Spinal cord (tissue), 10 donors: ENCODE measurements around the gene RPS6KA6. TPM values are rescaled to one million over a fixed set of nuclear protein-coding genes. Genes with fewer than 3 reads are reported as not detected.

Source experiments
- DNase-seq, 6 donors: peaks; one replicate each; pipeline versions ENCODE4 v3.0.0 to v3.0.0-alpha.2; 2013 to 2015; ENCODE audit warnings: low spot score in 6 of 6, low read depth in 4 of 6
- H3K27ac ChIP-seq: one replicate; pipeline ENCODE4 v1.5.1; 2013; ENCODE audit warnings: low read depth, low read length, control low read depth
- H3K27me3 ChIP-seq: one replicate; pipeline ENCODE4 v1.6.1; 2013; ENCODE audit warnings: low read length; ENCODE audit not compliant: control insufficient read depth, insufficient read depth
- H3K36me3 ChIP-seq: one replicate; pipeline ENCODE4 v1.6.1; 2013; ENCODE audit warnings: low read length; ENCODE audit not compliant: control insufficient read depth, insufficient read depth
- H3K4me1 ChIP-seq: one replicate; pipeline ENCODE4 v1.6.1; 2013; ENCODE audit warnings: low read length; ENCODE audit not compliant: control insufficient read depth, insufficient read depth
- H3K4me3 ChIP-seq: one replicate; pipeline ENCODE4 v1.5.1; 2013; ENCODE audit warnings: low read depth, low read length, control low read depth
- H3K9me3 ChIP-seq: one replicate; pipeline ENCODE4 v1.6.1; 2013; ENCODE audit warnings: low read length; ENCODE audit not compliant: control insufficient read depth, insufficient read depth
- WGBS: methylation state at CpG from one replicate; pipeline ENCODE4 v1.1.5; 2013; ENCODE audit warnings: missing lambda C conversion rate; ENCODE audit not compliant: insufficient coverage; 5-methylcytosine and 5-hydroxymethylcytosine counted together
- long read RNA-seq, 4 donors: transcript quantifications; one replicate each; lab custom pipeline, GENCODE V29; 2026
- polyA plus RNA-seq, 2 donors: library from polyadenylated mRNA; unstranded; fragments of 120-200 nt; gene quantifications; one replicate each; pipeline ENCODE4 v1.2.1, GENCODE V29; 2013; ENCODE audit not compliant: insufficient read length in 2 of 2
- total RNA-seq, 2 donors: library from RNA; depleted of rRNA in 1 of 2; stranded (reverse); fragments of 120-200 nt in 1 of 2; fragments of >200 nt in 1 of 2; gene quantifications; one replicate each; pipeline versions ENCODE4 v1.2.3 to v1.2.4, GENCODE V29; 2013 to 2014
- donor health status: healthy.

RPS6KA6 gene
- total RNA-seq, result 10 to 100 TPM in 1 of 2 donors, 1 to 10 TPM in 1; 7.1 to 14.1 TPM
- polyA plus RNA-seq, result 10 to 100 TPM in 1 of 2 donors, 1 to 10 TPM in 1; 7.3 to 10.4 TPM
- long read RNA-seq, donor 1, partial matches to known transcripts, result 0 of 2 reads
- long read RNA-seq, donor 1, other reads (novel, unspliced or antisense), result 0 of 2 reads
- long read RNA-seq, donor 2, result 0 reads
- long read RNA-seq, donor 3, result 0 reads
- long read RNA-seq, donor 4, result 0 reads

DNA sequence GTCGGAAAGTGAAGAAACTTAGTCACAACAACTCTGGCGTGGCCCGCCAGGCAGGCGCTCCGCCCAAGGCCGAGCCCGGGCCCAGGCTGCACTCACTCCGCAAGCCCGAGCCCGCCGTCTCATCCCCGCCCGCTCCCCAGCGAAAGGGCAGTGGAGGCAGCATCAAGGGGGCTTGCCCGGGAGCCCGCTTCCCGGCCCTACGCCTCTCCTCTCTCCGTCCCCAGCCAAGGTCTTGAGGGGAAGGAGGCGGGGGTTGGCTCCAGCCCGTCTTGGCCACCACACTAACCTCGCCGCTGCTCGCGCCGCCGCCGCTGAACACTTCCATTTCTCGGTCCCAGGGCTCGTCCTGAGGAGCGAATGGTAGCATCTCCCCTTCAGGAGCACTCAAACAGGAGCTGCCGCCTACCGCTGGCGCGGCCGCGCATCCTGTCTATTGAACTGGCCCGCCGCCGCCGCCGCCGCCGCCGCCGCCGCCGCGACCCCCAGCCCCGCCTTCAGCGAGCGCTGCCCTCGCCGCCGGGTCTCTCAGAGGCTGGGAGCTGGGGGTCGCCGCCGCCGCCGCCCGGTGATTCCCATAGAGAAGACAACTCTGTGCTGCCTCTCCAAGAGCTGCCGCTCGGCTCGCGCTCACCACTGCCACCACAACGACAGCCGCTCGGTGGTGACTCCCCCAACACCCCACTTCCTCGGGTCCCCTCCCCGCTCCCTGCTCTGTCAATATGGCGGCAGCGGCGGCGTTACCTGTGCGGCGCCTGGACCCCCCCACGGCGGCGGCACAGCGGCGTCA lies at the start of gene RPS6KA6:
RPS6KA6 (minus strand) TSS at position 667 of the 787 bp plus-strand sequence; CDS start at position 367, 300 bp downstream.
- peak in 3 of 6 donors; percentile 4 to 61 (median 7) for DNase-seq
- Histone ChIP-seq H3K27ac (peak within 1 kb of the TSS; percentile 71), H3K4me1 (no peaks in the 10 kb centered on the region), H3K4me3 (peak within 1 kb of the TSS; percentile 52), H3K9me3 (no peaks in the 10 kb centered on the region), H3K36me3 (no peaks in the 10 kb centered on the region), H3K27me3 (no peaks in the 10 kb centered on the region)
- WGBS, result 19% methylated on average over 61 of the region's 81 CpGs

- Histone ChIP-seq H3K36me3 (no peaks in the 10 kb centered on the region), H3K9me3 (no peaks in the 10 kb centered on the region), H3K27ac (no peak overlapping the region), H3K27me3 (no peaks in the 10 kb centered on the region), H3K4me1 (no peaks in the 10 kb centered on the region), H3K4me3 (no peak overlapping the region)
- no peak for DNase-seq
- WGBS, result 50% methylated on average over 1 of the region's 3 CpGs
Observed at GRCh38 chrX:84224741-84225140, 36.7 kb upstream of the RPS6KA6 start.

DNA sequence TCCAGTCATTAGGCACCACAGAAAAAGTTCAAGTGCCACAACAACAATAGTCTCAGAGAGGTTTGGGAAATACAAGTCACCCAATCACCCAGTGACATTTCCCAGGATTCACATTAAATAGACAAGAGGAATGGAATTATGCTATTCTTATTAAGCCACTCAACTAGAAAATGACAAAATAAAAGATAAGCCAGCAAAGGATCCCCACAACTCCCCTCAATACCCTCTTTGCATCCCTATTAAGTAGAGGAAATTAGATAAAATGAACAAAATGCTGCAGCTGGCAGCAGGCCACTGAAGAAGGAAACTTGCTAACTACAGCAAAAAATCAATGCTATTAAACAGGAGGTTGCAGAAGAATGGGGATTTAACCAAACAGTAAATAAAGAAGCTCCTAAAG lies 35.3 kb upstream of the RPS6KA6 start:
- Histone ChIP-seq H3K4me3 (no peak overlapping the region), H3K27ac (no peak overlapping the region), H3K4me1 (no peaks in the 10 kb centered on the region), H3K9me3 (no peaks in the 10 kb centered on the region), H3K27me3 (no peaks in the 10 kb centered on the region), H3K36me3 (no peaks in the 10 kb centered on the region)
- DNase-seq, result peak in 1 of 6 donors; percentile 28

DNA sequence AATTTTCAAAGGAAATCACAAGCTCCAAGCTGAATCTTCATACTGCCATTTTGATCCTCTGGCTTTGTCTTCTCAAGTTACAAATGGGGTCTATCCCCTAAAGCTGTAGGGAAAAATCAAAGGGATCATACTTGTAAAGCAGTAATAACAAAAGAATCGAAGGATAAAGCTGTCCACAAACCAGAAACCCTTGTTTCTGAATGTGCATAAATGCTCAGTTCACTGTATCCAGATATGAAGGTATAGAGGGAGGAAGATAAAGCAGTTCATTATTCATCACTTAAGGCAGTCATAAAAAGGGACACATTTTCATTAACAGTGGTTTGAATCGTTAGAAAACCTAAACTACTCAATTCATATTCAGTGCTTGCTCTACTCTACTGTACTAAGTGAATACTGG lies 33.2 kb upstream of the RPS6KA6 start:
- Histone ChIP-seq H3K36me3 (no peaks in the 10 kb centered on the region), H3K4me3 (no peak overlapping the region), H3K27me3 (no peaks in the 10 kb centered on the region), H3K27ac (no peak overlapping the region), H3K9me3 (no peaks in the 10 kb centered on the region), H3K4me1 (no peaks in the 10 kb centered on the region)
- no peak for DNase-seq
- WGBS, result no CpG with 5 or more reads among the region's 2 CpGs

GRCh38 chrX:84219551-84219950 lies 31.6 kb upstream of the RPS6KA6 start:
- Histone ChIP-seq H3K36me3 (no peaks in the 10 kb centered on the region), H3K4me1 (no peaks in the 10 kb centered on the region), H3K27ac (no peak overlapping the region), H3K4me3 (no peak overlapping the region), H3K9me3 (no peaks in the 10 kb centered on the region), H3K27me3 (no peaks in the 10 kb centered on the region)
- no peak for DNase-seq
- 40% methylated on average over 1 of the region's 1 CpG for WGBS

GRCh38 chrX:84218726-84219125 lies 30.7 kb upstream of the RPS6KA6 start:
- DNase-seq, result peak in 1 of 6 donors; percentile 1
- no peaks in the 10 kb centered on the region for H3K9me3 ChIP-seq
- H3K4me1 ChIP-seq, result no peaks in the 10 kb centered on the region
- no CpG with 5 or more reads among the region's 1 CpG for WGBS
- no peak overlapping the region for H3K27ac ChIP-seq
- H3K27me3 ChIP-seq, result no peaks in the 10 kb centered on the region
- no peak overlapping the region for H3K4me3 ChIP-seq
- no peaks in the 10 kb centered on the region for H3K36me3 ChIP-seq

DNA sequence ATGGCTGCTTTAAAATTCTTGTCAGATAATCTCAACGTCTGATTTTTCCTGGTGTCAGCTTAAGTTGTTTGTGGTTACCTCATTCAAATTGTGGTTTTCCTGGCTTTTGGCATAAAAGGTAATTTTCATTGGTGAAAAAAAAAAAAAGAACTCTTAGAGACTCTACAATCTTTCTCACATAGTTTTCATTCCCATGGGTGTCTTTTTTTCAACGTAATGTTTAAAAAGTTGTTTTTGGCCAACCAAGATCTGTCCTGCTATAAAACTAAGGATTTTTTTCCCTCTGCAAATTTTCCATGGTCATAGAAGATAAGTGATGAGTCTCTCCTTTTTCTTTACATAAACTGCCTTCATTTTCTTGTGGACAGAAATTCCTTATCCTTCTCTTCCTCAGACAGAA lies 28.9 kb upstream of the RPS6KA6 start:
- Histone ChIP-seq H3K36me3 (no peaks in the 10 kb centered on the region), H3K27me3 (no peaks in the 10 kb centered on the region), H3K27ac (no peak overlapping the region), H3K4me1 (no peaks in the 10 kb centered on the region), H3K4me3 (no peak overlapping the region), H3K9me3 (no peaks in the 10 kb centered on the region)
- no peak for DNase-seq
- no CpG with 5 or more reads among the region's 2 CpGs for WGBS

DNA sequence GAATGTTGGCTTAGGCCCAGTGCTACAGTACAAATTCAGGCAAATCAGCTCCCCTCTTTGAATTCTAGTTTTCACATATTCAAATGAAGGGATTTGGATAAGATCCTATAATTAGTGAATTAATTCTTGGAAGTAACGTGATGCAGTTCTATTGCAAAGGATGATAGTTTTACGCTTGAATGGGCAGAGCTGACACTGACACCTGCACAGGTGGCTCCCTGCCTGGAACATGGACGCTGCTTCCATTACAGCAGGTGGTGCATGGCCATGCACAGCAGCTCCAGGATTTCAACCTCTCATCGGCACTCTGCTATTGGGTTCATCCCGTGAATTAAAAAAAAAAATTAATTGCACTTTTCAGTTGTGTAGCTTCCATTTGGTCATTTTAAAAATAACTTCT lies 28.4 kb upstream of the RPS6KA6 start:
- peak in 1 of 6 donors; percentile 1 for DNase-seq
- Histone ChIP-seq H3K27ac (no peak overlapping the region), H3K4me1 (no peaks in the 10 kb centered on the region), H3K9me3 (no peaks in the 10 kb centered on the region), H3K4me3 (no peak overlapping the region), H3K27me3 (no peaks in the 10 kb centered on the region), H3K36me3 (no peaks in the 10 kb centered on the region)
- WGBS, result 49% methylated on average over 3 of the region's 5 CpGs

DNA sequence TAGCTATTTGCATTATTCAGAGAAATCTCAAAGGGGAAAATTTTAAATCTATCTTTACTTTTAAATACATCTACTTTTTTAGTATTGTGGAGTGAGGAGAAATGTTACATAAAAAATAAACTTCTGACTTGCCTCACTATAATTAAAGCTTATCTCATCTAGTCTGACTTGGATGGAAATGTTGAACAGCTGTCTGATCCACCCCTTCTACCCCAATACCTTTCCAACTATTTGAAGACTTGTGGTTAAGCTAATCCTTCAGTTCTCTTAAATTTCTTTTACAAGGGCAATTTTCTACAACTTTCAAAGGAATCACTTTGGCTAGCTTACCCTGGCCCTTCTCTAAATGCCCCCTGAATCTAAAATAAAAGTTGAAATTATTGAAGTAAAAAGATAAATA lies 17.3 kb upstream of the RPS6KA6 start:
- no peaks in the 10 kb centered on the region for H3K27me3 ChIP-seq

DNA sequence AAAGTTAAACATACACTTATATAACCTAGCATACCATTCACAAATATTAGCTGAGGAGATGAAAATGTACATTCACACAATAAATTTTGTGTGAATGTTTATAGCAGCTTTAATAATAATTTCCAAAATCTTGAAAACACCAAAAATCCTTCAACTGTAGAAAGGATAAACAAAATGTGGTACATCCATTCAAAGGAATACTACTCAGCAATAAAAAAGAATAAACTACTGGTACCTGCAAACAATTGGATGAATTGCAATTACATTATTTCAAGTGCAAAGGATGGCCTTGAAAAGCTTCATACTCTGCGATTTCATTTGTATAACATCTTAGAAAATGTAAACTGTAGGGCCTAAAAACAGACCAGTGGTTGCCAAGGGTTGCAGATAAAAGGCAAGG lies 11.7 kb upstream of the RPS6KA6 start:
- DNase-seq, result no peak
- H3K4me1 ChIP-seq, result no peaks in the 10 kb centered on the region
- no CpG with 5 or more reads among the region's 1 CpG for WGBS
- H3K9me3 ChIP-seq, result no peaks in the 10 kb centered on the region
- no peaks in the 10 kb centered on the region for H3K27me3 ChIP-seq
- no peak overlapping the region for H3K4me3 ChIP-seq
- no peaks in the 10 kb centered on the region for H3K36me3 ChIP-seq
- no peak overlapping the region for H3K27ac ChIP-seq

More for the DNA sequence above, 17.3 kb upstream of the RPS6KA6 start:
- H3K36me3 ChIP-seq, result no peaks in the 10 kb centered on the region
- no peaks in the 10 kb centered on the region for H3K4me1 ChIP-seq
- no peaks in the 10 kb centered on the region for H3K9me3 ChIP-seq
- H3K27ac ChIP-seq, result no peak overlapping the region
- no peak for DNase-seq
- no peak overlapping the region for H3K4me3 ChIP-seq
